Measurements from ENCODE around the gene CELF4.

Gene CELF4

GRCh38 chr18:37451239-37451825 is 114.3 kb downstream of the CELF4 start:
- Histone ChIP-seq H3K27ac (no peak overlapping the region), H3K36me3 (replicated peaks) (no peaks in the 10 kb centered on the region), H3K27me3 (replicated peaks) (no peaks in the 10 kb centered on the region), H3K4me3 (ENCODE audit: low read depth, low read length) (no peak overlapping the region)
- in situ Hi-C loops (cut with HindIII; ENCODE audit: low pct_ligation_motif_present, low sequenced_read_pairs) = no loop called here
- no peak for TF ChIP-seq CTCF (IDR thresholded peaks at IDR 0.05; ENCODE audit: low read depth, low read length, missing control alignments)
- DNase-seq = no peak

- in situ Hi-C loops (cut with HindIII; ENCODE audit: low pct_ligation_motif_present, low sequenced_read_pairs) = no loop called here
- no peak overlapping the region for H3K4me3 ChIP-seq (ENCODE audit: low read depth, low read length)
- no peaks in the 10 kb centered on the region for H3K36me3 ChIP-seq (replicated peaks)
- no peak for TF ChIP-seq CTCF (IDR thresholded peaks at IDR 0.05; ENCODE audit: low read depth, low read length, missing control alignments)
- no peak for DNase-seq
- H3K27ac ChIP-seq = no peak overlapping the region
- no peaks in the 10 kb centered on the region for H3K27me3 ChIP-seq (replicated peaks)
These were observed 115.0 kb downstream of the CELF4 start for GRCh38 chr18:37450434-37451132.

- Histone ChIP-seq H3K4me3 (ENCODE audit: low read depth, low read length) (no peak overlapping the region), H3K36me3 (replicated peaks) (no peaks in the 10 kb centered on the region), H3K27ac (no peak overlapping the region), H3K27me3 (replicated peaks) (no peaks in the 10 kb centered on the region)
- no peak for TF ChIP-seq CTCF (IDR thresholded peaks at IDR 0.05; ENCODE audit: low read depth, low read length, missing control alignments)
- in situ Hi-C loops (cut with HindIII; ENCODE audit: low pct_ligation_motif_present, low sequenced_read_pairs) = no loop called here
- no peak for DNase-seq
These were observed 116.0 kb downstream of the CELF4 start for GRCh38 chr18:37449618-37450017.

- TF ChIP-seq CTCF (IDR thresholded peaks at IDR 0.05; ENCODE audit: low read depth, low read length, missing control alignments) = no peak
- Histone ChIP-seq H3K27ac (no peak overlapping the region), H3K27me3 (replicated peaks) (no peaks in the 10 kb centered on the region), H3K4me3 (ENCODE audit: low read depth, low read length) (no peak overlapping the region), H3K36me3 (replicated peaks) (no peaks in the 10 kb centered on the region)
- in situ Hi-C loops (cut with HindIII; ENCODE audit: low pct_ligation_motif_present, low sequenced_read_pairs) = no loop called here
- no peak for DNase-seq
These were observed 116.7 kb downstream of the CELF4 start for GRCh38 chr18:37448946-37449345.

- H3K36me3 ChIP-seq (replicated peaks) = no peaks in the 10 kb centered on the region
- no peak overlapping the region for H3K27ac ChIP-seq
- TF ChIP-seq CTCF (IDR thresholded peaks at IDR 0.05; ENCODE audit: low read depth, low read length, missing control alignments) = no peak
- no peak overlapping the region for H3K4me3 ChIP-seq (ENCODE audit: low read depth, low read length)
- in situ Hi-C loops (cut with HindIII; ENCODE audit: low pct_ligation_motif_present, low sequenced_read_pairs) = no loop called here
- H3K27me3 ChIP-seq (replicated peaks) = no peaks in the 10 kb centered on the region
- no peak for DNase-seq
These were observed 117.4 kb downstream of the CELF4 start for GRCh38 chr18:37447962-37448888.
